GM18498 (cell line): ENCODE results near the gene CACNA2D3.

Source experiments
- ATAC-seq: cut with Tn5 transposase; IDR thresholded peaks from one replicate; pipeline ENCODE4 v1.9.1; 2021; ENCODE audit warnings: mild to moderate bottlenecking, moderate library complexity; ENCODE audit not compliant: unreplicated experiment

The CACNA2D3 gene

DNA sequence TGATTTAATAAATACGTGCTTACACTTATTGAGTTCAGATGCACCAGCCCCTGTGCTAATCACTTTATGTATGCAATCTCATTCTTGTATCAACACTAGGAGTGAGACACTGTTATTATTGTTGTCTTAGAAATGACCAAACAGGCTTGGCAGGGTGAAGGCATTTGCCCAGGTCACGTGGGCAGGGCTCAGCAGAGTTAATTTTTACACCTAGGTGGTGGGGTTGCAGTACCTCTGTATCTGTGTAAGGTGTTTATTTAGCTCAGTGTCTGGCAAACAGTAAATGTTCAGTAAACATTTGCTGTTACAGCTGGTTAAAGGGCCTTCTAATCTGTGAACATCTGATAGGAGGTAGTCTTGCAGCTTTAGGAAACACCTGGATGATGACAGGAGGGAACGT lies 200.0 kb downstream of the CACNA2D3 start:
- no peak for ATAC-seq

DNA sequence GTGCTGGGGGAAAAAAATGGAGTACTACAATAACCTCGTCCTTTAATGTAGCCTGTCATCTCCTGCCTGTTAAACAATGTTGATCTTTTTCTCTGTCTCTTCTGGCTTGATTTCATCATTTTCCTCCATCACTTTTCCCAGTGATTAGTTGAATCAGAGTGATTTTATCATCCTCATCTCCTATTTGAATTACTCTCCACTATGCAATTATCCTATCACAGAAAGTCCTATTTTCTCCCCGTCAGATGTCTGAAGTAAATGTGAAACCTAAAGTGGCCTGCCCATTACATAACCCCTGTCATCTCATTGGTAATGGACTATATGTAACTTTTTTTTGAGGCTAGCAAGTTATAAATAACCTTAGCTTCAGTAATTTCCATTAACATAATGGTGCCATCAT lies 201.8 kb downstream of the CACNA2D3 start:
- ATAC-seq = no peak

DNA sequence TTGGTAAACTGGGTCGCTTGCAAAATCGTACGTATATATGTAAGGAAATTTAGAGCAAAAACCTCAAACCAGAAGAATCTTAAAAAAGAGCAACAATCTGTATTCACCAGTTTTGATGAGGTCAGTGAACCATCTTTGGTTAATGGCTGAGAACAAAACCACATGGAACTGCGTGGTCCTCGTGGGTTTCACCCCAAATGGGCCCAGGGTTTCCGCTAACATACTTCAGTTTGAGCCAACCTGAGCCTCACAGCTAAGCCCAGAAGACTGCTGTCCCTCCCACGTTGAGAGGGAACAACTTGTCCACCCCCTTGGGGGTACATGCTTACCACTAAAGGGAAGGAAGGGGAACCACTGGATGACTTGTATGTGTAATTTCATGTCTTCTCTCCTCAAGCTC lies 204.6 kb downstream of the CACNA2D3 start:
- ATAC-seq = no peak

DNA sequence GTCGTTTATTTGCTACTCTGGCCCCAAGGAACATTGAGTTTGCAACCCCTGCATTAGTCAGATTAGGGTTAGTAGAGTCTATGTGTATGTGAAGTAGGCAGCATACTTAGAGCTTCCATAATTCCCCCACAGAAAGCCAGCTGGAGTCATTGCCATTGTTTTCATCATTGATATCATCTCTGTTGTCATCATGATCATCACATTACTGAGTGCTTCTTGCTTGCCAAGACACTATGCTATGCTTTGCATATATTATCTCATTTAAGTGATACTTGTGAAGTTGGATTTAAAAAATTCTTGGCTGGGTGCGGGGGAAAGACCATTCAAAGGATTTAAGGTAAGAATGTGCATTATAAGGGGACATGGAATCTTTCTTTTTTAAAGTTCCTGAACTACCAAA lies 209.0 kb downstream of the CACNA2D3 start:
- ATAC-seq = no peak

DNA sequence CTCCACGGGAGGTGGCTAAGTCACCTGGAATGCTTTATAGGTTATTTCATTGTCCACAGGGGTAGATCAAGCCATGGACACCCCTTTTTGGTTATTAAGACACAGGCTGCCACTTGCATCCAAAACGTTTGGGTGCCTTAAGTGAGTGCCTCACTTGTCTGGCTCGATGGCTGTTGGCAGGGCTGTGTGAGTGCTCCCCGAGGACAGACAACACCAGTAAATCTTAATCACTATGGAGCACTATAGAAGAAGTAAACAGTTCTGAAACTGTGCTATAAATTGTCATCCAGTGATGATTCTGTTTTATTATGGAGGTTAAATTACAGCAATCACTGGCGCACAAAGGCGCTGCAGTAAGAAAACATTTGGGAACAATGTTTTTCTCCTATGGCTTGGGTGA lies 215.5 kb downstream of the CACNA2D3 start:
- no peak for ATAC-seq

DNA sequence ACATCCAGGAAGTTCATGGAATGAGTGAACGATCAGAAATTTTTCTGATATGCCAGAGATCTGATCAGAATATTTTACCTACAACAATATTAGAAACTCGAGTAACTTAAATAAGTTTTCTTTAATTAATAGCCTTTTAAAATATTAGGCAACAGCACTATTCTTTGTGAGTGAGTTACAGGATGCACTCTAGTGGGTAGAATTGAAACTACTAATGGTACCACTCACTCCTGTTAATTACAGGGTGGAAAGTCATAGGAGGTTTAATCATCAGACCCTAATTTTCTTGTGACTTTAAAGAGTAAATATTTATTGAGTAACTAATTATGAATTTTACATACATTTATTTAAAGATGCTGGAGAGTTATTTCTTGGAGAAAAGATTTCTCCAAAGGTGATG lies 217.3 kb downstream of the CACNA2D3 start:
- no peak for ATAC-seq

DNA sequence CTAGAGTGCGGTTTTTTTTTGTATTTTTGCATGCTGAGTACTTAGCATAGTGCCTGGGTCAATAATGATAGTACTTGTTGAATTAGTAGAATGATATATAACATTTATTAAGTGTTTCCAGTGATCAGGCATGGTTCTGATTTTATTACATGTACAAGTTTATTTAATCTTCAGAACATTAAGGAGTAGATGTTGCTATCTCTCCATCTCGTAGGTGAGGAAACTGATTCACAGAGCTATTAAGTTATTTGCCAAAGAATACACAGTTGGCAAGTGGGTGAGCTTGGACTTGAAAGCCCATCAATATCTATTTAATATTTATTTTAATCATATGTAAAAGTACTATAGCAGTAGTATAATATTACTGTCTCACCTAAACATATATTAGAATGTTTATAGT lies 219.5 kb downstream of the CACNA2D3 start:
- no peak for ATAC-seq

DNA sequence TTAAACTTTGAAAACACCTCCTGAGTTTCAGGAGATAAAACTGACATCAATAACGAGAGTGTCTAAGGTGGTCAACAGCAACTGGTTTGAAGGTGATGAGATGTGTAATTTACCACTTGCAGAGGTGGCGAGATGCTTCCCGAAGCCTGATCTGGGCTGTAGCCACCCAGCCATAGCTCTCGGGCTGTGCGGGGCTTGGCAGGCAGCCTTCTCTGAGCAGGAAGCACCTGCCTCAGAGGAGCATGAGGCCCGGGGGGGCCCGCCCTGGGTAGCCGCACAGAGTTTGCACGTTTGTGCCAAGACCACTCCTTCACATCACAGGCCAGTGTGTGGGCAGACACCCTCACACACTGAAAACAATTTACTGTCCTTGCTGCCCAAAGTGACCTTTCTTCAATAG lies 220.3 kb downstream of the CACNA2D3 start:
- ATAC-seq = no peak

DNA sequence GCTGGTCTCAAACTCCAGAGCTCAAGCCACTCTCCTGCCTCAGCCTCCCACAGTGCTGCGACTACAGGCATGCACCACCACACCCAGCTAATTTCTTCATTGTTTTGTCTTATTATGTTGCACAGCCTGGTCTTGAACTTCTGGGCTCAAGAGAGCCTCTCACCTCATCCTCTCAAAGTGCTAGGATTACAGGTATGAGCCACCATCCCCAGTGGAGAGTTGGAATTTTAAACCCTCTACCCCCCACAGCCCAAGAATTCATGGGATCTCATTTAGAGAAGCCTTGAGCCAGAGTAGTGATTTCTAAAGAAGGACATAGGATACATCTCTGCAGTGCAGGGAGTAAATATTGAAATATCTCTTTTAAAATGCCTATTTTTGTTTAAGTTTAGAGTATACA lies 221.1 kb downstream of the CACNA2D3 start:
- ATAC-seq = no peak

DNA sequence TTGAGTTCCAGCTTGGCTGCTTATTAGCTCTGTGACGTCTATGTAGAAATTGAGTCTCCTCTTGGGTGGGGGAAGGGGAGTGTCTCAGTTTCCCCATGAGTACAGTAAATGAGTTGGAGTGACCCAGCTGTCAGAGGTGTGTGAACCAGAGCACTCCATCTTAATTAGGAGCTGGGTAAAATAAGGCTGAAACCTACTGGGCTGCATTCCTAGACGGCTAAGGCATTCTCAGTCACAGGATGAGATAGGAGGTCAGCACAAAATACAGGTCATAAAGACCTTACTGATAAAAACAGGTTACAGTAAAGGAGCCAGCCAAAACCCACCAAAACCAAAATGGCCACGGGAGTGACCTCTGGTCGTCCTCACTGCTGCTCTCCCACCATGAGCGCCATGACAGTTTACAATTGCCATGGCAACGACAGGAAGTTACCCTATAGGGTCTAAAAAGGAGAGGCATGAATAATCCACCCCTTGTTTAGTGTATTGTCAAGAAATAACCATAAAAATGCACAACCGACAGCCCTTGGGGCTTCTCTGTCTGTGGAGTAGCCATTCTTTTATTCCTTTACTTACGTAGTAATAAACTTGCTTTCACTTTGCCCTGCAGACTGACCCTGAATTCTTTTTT lies 222.4 kb downstream of the CACNA2D3 start:
- ATAC-seq = no peak

DNA sequence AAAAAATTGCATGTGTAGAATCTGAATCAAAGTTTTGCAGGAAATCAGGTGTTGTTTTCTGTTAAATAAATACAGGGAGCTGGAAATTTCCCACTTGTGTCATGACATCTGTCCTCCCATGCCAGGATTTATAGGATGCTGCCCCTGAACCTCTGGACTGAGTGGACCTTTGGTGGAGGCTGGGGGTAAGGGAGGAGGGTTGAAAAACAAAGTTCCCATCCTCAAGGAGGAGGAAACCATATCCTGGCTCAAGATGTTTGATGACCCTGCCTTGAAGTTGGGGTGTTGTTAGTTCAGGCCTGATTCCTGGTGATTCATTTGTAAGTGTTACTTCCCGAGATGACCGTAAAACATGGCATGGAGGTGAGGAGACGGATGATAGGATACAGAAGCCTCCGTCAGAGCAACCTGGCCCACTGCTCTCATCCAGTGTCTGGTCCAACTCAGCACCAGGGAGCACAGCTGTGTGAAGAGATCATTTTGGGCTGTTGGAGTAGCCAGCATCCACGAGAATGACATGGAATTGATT lies 223.6 kb downstream of the CACNA2D3 start:
- no peak for ATAC-seq

DNA sequence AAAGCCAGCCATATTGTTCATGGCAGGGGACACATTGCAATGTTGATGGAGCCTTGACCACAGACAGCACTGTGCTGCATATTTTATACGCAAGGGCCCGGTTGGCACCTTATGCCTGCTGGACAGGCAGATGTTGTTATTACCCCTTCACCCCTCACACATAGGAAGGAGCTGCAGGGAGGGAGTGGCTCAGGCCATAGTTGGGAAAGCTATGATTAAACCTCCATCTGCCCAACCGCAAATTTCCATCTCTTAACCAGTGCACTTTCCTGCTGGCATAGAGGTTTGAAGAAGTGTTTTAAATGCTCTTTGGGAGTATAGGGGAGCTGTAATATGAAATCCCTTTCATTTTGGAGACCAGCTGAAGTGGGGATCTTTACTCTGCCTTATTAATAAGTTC lies 224.7 kb downstream of the CACNA2D3 start:
- ATAC-seq = no peak

DNA sequence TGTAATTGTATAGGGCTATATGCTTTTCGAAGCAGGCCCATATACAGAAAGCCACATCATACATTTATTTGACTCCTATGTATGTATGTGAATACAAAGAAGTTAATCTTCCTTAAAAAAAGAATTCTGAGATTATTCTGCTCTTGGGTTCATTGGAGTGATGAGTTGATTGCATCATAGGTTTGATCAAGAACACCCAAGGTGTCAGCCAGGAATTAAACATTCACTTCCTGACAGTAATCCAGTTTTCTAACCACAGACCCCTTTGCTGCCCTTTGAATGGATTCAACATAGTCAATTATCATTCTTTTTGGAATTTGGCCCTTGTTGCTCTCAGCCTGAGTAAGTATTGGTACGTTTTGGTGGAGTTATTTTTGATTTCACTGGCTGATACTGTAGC lies 225.6 kb downstream of the CACNA2D3 start:
- ATAC-seq = no peak

DNA sequence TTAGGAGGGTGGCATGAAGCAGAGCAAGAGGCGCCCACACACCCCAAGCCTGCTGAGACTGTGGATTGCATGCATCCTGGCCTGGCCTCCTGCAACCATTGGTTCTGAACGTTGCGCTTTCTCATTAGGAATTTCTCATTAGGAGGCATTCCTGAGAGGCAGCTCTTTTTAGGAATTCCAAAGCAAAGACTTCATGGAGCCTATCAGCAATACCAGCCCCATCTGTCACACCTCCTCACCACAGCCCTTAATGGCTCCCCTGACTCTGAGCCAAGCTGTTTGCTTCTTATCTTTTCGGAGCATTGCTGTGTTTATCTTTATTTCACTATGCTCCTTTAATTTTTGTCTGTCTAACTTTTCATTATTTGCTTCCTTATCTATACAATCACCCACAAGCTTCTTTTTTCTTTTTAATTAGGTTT lies 226.9 kb downstream of the CACNA2D3 start:
- ATAC-seq = no peak

DNA sequence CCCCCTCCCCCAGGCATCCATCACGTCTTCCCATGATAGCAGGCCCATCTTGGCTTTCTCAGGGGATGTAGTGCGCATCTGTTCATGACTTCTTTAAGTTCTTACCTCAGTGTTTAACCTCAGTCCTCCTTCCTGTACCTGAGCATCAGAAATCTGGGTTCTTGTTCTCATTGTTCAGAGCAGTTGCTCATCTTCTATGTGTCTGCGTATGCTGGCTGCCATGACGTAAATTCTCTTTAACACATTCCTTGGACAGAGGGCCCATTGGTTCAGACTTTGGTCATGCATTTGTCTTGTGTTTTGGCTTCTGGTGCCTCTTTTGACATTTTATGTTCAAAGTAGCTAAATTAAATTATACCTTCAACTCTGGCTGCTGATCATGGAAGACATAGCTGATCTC lies 227.3 kb downstream of the CACNA2D3 start:
- no peak for ATAC-seq

DNA sequence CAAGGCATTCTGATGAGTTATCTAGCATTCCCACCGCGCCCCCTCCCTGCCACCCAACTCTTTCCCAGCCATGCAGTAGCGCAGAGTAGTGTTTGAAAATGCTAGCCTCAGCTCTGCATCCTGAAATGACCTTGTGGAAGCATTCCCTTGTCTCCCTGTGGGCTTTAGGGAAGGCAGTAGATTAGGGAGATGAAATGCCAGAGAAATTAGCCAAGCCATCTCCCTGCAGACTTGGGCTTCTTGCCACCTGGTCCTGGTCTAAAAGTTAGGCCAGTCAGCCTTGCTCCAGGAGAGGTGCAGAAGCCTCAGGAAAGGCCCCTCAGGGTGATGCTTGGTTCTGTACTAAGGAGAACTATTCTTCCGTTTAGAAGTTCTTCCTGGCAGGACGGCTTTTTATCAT lies 231.2 kb downstream of the CACNA2D3 start:
- ATAC-seq = no peak

DNA sequence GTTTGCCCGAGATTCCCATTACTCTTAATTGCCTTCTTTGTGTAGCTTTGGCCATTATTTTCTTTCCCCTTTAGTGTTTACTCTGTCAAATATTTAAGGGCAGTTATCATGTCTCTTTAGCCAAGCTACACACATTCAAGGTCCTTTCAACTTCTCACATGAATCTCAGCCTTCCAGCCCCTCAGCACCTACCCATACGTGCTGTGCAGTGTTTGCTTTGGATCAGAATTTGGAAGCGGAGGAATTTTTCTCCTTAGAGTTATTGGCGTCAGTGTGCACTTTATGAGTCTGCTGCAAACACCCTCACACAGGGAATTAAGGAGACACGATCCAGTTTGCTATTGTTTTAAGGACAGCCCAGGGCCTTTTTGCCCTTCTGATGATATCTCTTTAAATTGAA lies 231.6 kb downstream of the CACNA2D3 start:
- ATAC-seq = no peak

DNA sequence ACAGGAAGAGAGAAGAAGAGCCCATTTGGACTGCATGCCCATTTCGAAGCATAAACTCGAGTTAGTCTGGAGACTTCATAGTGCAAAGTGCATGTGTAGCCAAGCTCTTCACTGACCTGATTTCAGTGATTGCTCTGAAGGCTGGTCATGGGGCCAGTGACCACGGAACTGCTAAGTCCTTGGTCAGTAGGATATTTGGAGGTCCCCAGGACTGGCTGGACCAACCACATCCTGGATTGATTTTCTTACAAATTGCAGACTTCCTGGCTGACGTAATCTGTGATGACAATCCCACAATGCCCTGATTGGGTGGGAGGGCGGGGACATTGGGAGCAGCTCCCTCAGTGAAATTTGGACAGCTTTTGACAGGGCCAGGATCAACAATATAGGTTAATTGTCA lies 233.4 kb downstream of the CACNA2D3 start:
- no peak for ATAC-seq

DNA sequence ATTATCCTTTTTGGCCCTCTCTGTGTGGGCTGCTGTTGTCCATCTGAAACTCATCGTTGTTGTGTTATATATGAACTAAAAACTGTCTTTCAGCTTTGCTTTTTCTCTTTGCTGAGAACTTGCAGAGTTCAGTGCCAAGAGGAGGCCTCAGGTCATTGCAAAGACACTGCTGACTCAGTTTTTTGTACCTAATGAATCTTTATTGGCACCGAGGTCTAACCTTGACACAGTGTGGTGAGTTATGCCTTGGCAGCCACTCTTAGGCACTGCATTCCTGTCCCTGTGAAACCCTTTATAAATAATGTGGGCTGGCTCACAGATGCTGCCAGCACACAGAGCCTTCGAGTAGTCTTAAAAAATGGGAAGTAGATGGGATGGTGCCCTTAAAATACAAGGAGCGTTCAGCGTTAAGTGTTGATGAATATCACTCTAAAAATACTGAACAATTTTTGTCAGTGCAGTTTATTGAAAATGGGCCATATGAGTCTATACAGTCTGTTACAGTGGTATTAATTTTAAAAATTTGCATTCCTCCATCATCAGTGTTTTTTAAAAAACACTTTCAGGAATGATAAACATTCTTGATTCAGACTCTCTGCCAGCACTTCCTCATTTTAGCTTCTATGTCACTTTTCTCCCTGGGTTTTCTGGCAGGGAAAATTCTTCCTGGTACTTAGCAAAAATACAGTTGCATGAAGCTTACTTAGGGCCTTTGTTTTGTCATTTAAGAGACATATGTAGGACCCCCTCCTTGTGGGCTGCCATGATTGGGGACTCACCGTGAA lies 234.1 kb downstream of the CACNA2D3 start:
- no peak for ATAC-seq

DNA sequence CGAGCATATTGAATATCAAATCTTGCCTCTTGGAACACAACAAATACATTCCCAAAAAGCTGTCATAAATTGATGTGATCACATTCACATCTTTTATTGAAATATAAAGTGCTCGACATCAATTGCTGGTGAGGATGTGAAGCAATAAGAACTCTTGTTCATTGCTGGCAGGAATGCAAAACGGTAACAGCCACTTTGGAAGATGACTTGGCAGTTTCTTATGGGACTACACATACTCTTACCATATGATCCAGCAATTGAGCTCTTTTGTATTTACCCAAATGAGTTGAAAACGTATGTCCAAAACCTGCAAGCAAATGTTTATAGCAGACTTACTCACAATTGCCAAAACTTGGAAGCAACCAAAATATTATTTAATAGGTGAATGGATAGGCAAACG lies 234.9 kb downstream of the CACNA2D3 start:
- no peak for ATAC-seq

DNA sequence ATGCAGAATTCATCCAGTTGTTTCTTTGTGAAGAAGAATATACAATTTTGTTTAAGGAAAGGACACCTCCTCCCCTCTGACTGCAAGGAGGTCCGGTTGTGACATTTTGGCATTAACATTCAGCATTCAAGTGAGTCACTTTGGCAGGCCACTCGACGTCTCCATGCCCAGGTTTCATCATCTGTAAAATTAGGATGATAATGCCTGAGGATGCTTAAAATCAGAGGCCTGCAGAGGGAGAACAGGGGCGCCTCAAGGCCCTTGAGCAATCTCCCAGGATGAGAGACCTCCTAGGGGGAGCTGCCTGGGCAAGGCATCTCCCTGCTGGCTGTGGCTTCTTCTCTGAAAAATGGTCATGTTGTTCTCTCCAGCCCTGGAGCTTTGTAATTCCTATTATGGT lies 236.0 kb downstream of the CACNA2D3 start:
- no peak for ATAC-seq

DNA sequence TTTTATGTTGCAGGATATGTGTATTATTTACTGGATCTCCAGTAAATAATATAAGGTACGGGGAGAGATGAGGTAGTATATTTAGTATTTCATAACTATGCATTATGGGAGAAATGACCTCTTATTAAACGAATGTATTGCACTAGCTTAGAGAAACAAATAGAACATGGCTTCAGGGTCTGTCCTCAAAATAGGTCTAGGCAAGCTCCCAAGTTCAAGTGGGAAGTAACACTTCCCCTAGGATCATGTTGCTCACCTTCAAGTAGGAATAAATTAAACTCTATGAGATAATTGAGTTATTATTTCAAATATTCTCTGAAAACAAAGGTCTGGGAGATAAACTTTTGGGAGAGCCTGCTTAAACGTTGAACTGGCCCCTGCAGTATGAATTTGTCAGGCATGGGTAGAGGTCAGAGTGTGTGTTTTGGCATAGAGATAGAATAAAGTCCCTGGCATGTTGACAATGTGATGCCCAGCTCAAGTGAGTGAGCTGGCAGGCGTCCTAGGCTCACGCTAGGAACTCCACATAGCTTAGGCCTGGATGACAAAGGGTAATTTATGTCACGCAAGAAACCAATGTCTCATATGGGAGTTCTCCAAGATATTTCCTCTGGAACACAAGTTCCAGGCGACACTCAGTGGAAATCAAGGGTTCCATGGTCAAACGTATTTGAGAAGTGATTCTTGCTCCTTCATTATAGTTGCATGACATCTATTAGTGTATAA lies 236.8 kb downstream of the CACNA2D3 start:
- ATAC-seq = no peak
